GM13976 (cell line): ENCODE measurements around the gene NTRK2.

Experiments used
- DNase-seq: peaks from one replicate; pipeline ENCODE4 v3.0.0; 2012; ENCODE audit warnings: low spot score
- in situ Hi-C: fragments of 300-500 bp; cut with MboI; formaldehyde crosslinking; loops from one replicate; pipeline ENCODE4 v1.12.0; 2022; ENCODE audit warnings: low sequenced_read_pairs, mixed read lengths, inconsistent platforms; ENCODE audit not compliant: unreplicated experiment
- TF ChIP-seq, protein P1 (sequence below): IDR thresholded peaks from 2 replicates; pipeline ENCODE4 v1.5.1; 2012; ENCODE audit warnings: borderline replicate concordance, mild to moderate bottlenecking; ENCODE audit not compliant: insufficient read depth; ENCODE audit errors: extremely low read depth, missing control alignments, control extremely low read depth

Gene NTRK2

DNA sequence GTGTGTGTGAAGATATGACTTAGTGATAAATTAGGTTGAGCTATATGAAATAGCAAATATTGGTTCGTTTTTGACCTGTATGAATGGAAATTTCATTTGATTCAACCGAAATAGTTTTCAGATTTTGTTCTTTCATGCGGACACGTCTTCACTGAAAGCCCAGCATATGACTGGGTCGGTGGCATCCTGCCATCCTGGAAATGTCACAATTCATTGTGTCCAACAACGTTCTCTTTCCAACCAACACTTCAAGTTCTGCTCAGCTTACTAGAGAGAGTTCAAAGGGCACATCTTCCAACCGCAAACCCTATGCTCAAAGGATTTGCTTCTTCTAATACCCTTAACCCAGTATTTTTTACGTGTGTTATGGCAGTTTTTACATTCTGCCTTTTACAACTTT, 252.5 kb downstream of the NTRK2 start:
- in situ Hi-C loops: no loop called here
- no peak for DNase-seq
- TF ChIP-seq, protein P1, sequence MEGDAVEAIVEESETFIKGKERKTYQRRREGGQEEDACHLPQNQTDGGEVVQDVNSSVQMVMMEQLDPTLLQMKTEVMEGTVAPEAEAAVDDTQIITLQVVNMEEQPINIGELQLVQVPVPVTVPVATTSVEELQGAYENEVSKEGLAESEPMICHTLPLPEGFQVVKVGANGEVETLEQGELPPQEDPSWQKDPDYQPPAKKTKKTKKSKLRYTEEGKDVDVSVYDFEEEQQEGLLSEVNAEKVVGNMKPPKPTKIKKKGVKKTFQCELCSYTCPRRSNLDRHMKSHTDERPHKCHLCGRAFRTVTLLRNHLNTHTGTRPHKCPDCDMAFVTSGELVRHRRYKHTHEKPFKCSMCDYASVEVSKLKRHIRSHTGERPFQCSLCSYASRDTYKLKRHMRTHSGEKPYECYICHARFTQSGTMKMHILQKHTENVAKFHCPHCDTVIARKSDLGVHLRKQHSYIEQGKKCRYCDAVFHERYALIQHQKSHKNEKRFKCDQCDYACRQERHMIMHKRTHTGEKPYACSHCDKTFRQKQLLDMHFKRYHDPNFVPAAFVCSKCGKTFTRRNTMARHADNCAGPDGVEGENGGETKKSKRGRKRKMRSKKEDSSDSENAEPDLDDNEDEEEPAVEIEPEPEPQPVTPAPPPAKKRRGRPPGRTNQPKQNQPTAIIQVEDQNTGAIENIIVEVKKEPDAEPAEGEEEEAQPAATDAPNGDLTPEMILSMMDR: no peak

DNA sequence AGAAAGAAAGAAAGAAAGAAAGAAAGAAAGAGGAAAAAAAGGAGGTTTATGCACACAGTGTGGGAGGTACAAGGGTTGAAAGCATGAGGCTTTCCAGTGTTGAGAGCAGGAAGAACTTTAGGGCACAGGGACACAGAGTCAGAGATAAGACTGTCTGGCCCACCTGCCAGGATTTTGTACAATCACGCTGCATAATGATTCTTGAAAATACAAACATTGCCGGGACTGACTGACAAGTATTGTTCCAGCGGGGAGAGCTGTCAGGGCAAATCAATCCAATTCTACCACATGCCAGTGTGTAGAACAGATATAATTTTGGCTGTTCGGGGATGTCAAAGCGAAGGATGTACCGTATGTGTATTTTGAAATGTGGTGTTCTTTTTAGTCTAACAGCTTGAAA, 254.7 kb downstream of the NTRK2 start:
- DNase-seq: no peak
- in situ Hi-C loops: no loop called here
- TF ChIP-seq, protein P1: no peak

DNA sequence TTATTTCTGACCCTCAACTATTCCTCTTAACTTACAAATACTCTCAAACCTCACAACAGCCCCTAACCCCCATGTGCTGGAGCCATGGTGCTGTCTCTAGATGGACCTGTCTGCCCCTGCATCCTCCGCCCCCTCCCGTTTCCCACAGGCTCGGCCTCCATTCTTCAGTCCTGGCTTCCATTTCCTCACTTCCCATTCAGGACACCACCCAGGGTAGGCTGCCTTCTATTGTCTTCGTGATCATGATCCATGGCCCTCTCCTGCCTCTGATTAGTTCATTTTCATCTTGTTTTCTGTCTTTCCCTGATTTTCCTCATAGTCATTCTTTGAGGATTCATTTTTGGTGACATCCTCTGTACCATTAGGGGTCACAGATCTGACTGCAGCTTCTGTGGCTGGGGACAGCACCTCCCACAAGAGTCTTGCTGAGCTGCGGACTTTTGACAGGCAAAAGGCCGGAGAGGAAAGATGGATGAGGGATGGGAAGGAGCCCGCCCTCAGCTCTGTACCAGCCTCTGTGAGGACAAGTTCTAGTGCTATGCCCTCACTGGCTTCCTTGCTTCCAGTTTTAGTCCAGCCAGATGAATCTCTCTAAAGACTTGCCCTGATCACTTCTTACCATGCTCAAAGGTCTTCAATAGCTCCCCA, 255.8 kb downstream of the NTRK2 start:
- TF ChIP-seq, protein P1: no peak
- no peak for DNase-seq
- in situ Hi-C loops: no loop called here

DNA sequence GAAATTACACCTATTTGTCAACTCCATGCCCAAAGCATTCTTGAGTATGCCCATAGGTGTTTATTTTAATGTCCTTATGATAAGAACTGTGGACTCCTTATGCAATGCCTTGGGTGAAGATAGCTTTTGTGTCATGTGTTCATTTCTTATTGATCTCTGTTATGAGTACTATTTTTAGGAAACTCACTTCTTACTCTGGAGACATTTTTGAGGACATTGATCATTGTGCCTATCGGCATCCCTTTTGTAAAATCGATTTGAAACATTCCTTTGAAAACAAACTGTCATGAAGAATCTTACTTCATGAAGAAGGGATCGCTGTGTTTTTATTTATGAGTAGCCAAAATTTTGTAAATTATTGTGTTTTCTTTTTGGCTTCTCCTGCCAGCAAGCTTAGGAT, 257.3 kb downstream of the NTRK2 start:
- DNase-seq: no peak
- TF ChIP-seq, protein P1: no peak
- in situ Hi-C loops: no loop called here

DNA sequence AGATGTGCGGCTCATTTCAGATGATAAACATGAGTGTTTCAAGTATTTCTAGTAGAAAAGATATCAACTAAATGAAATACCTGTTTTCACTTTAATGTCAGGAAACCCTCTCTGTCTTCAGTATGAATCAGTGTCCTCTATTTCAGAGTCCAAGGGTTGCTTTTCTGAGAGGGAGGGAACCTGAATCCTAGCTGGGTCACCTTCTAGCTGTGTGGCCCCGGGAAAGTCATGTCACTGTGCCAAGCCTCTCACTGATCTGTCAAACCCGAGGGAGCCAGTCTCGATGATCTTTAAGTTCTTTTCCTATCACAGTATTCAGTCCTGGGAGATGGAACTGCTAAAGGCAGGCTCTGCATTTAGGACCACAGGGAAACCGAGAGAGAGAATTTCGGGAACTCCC, 258.9 kb downstream of the NTRK2 start:
- TF ChIP-seq, protein P1: no peak
- in situ Hi-C loops: no loop called here

DNA sequence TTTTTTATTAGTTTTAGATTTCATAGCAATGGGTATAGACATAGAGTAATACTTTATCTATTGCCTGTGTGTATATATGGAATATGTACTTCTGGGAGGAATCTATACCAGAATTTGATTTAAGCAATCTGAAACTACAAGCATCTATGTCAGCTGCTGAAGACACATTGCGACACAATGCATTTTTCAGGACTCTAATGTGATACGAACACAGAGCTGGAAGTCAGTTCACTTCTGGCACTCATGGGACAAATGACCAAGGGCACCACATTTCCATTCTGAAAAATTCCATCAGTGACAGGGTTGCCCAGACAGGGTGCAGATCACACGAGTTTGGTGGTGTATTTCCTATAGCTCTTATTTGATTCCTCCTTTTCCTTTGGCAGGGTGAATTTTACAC, 259.5 kb downstream of the NTRK2 start:
- TF ChIP-seq, protein P1: no peak
- in situ Hi-C loops: no loop called here
- DNase-seq: no peak

More for the DNA sequence above, 258.9 kb downstream of the NTRK2 start:
- no peak for DNase-seq
